Osteocyte (in vitro differentiated cells): ENCODE data around the gene UBL4A. TPM values are rescaled to one million over a fixed set of nuclear protein-coding genes. Genes with fewer than 3 reads are reported as not detected.

ENCODE experiments used
- DNase-seq: peaks from one replicate; pipeline ENCODE4 v3.0.0; 2021; ENCODE audit warnings: mixed read lengths; ENCODE audit not compliant: unreplicated experiment; ENCODE audit errors: extremely low spot score
- H3K27ac Mint-ChIP-seq: one replicate; pipeline ENCODE4 v1.8.0; 2021; ENCODE audit warnings: mild to moderate bottlenecking, mixed read lengths; ENCODE audit not compliant: unreplicated experiment
- H3K27me3 Mint-ChIP-seq: one replicate; pipeline ENCODE4 v1.8.0; 2021; ENCODE audit warnings: mixed read lengths; ENCODE audit not compliant: unreplicated experiment
- H3K36me3 Mint-ChIP-seq: one replicate; pipeline ENCODE4 v1.8.0; 2021; ENCODE audit warnings: mixed read lengths; ENCODE audit not compliant: unreplicated experiment
- H3K4me1 Mint-ChIP-seq: one replicate; pipeline ENCODE4 v1.8.0; 2021; ENCODE audit warnings: mixed read lengths; ENCODE audit not compliant: unreplicated experiment
- H3K4me3 Mint-ChIP-seq: one replicate; pipeline ENCODE4 v1.8.0; 2021; ENCODE audit warnings: mild to moderate bottlenecking, moderate library complexity, mixed read lengths; ENCODE audit not compliant: unreplicated experiment
- H3K9me3 Mint-ChIP-seq: one replicate; pipeline ENCODE4 v1.8.0; 2021; ENCODE audit warnings: mixed read lengths; ENCODE audit not compliant: unreplicated experiment
- CTCF ChIP-seq: fragments of 200-600 bp; sonication (generic); IDR thresholded peaks from 2 replicates; pipeline ENCODE4 v1.5.0; 2021; ENCODE audit warnings: antibody characterized with exemption, mild to moderate bottlenecking, moderate library complexity
- total RNA-seq: library from RNA; stranded (reverse); gene quantifications from 2 replicates; pipeline ENCODE4 v1.2.1, GENCODE V29; 2021

UBL4A gene
- total RNA-seq, 1 donor from 2014 or later: 17.4 TPM

GRCh38 chrX:154530286-154530685 lies 43.9 kb upstream of the UBL4A start:
- Mint-ChIP-seq H3K4me1 (peaks cover 32% of the 10 kb centered on the region), H3K27ac (peak overlapping the region; percentile 32), H3K9me3 (no peaks in the 10 kb centered on the region), H3K36me3 (peaks cover 4% of the 10 kb centered on the region), H3K4me3 (no peak overlapping the region), H3K27me3 (no peaks in the 10 kb centered on the region)
- no peak for TF ChIP-seq CTCF
- DNase-seq: no peak

- H3K36me3 Mint-ChIP-seq: peaks cover 4% of the 10 kb centered on the region
- DNase-seq: no peak
These were observed 42.8 kb upstream of the UBL4A start for GRCh38 chrX:154529206-154529612.

GRCh38 chrX:154526901-154527675 lies 40.7 kb upstream of the UBL4A start:
- peak overlapping the region; percentile 84 for H3K27ac Mint-ChIP-seq
- TF ChIP-seq CTCF: peak; percentile 62
- peaks cover 27% of the 10 kb centered on the region for H3K4me1 Mint-ChIP-seq
- H3K9me3 Mint-ChIP-seq: no peaks in the 10 kb centered on the region
- no peak for DNase-seq
- no peaks in the 10 kb centered on the region for H3K27me3 Mint-ChIP-seq
- H3K36me3 Mint-ChIP-seq: no peaks in the 10 kb centered on the region
- peak overlapping the region; percentile 45 for H3K4me3 Mint-ChIP-seq

More at GRCh38 chrX:154529206-154529612, 42.8 kb upstream of the UBL4A start:
- H3K27ac Mint-ChIP-seq: no peak overlapping the region
- H3K9me3 Mint-ChIP-seq: no peaks in the 10 kb centered on the region
- peaks cover 29% of the 10 kb centered on the region for H3K4me1 Mint-ChIP-seq
- H3K27me3 Mint-ChIP-seq: no peaks in the 10 kb centered on the region
- TF ChIP-seq CTCF: no peak
- H3K4me3 Mint-ChIP-seq: no peak overlapping the region

GRCh38 chrX:154525606-154526490 lies 39.4 kb upstream of the UBL4A start:
- H3K4me3 Mint-ChIP-seq: no peak overlapping the region
- H3K27me3 Mint-ChIP-seq: no peaks in the 10 kb centered on the region
- no peaks in the 10 kb centered on the region for H3K36me3 Mint-ChIP-seq
- no peaks in the 10 kb centered on the region for H3K9me3 Mint-ChIP-seq
- H3K27ac Mint-ChIP-seq: no peak overlapping the region
- H3K4me1 Mint-ChIP-seq: peaks cover 19% of the 10 kb centered on the region
- TF ChIP-seq CTCF: no peak
- no peak for DNase-seq

GRCh38 chrX:154519389-154519788 lies 33.0 kb upstream of the UBL4A start:
- Mint-ChIP-seq H3K36me3 (no peaks in the 10 kb centered on the region), H3K9me3 (no peaks in the 10 kb centered on the region), H3K27me3 (no peaks in the 10 kb centered on the region), H3K4me1 (peaks cover 11% of the 10 kb centered on the region), H3K27ac (no peak overlapping the region), H3K4me3 (no peak overlapping the region)
- no peak for DNase-seq
- no peak for TF ChIP-seq CTCF
